Activated CD8-positive, alpha-beta memory T cell treated with anti-CD3 and anti-CD28 coated beads, Interleukin-2, amount 50 U/mL, for 1 hour (primary cell): Measurements from ENCODE around the gene EPS8.

Experiments
- DNase-seq: peaks from one replicate; pipeline ENCODE4 v3.0.0-alpha.2; 2020; ENCODE audit errors: extremely low read depth

Gene EPS8

DNA sequence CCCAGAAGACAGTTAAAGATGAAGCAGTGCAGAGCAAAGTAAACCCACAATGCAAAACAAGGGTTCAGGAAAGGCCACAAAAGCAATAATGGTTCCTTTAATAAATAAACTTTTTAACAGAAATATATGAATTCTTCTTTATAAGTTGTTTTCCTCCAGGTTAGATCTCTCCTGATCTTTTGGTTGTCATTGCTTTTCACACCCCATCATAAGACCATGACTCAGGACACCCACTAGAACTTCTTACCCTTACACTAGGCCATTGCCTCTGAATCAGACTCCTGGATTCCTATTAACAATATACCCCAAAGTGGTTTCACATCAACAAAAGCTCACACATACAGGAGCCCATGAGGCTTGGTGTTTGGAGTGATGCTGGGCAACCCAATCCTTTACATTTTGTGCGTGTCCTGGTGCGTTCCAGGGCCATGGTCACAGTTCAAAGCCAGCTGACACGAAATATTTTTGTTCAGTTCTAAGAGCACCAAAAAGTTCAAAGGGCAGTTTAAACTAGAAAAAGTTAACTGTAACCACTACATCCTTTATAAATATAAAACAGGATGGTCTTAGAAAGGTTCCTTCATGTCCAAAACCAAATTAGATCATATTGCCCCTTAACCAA, 187.0 kb downstream of the EPS8 start:
- no peak for DNase-seq

DNA sequence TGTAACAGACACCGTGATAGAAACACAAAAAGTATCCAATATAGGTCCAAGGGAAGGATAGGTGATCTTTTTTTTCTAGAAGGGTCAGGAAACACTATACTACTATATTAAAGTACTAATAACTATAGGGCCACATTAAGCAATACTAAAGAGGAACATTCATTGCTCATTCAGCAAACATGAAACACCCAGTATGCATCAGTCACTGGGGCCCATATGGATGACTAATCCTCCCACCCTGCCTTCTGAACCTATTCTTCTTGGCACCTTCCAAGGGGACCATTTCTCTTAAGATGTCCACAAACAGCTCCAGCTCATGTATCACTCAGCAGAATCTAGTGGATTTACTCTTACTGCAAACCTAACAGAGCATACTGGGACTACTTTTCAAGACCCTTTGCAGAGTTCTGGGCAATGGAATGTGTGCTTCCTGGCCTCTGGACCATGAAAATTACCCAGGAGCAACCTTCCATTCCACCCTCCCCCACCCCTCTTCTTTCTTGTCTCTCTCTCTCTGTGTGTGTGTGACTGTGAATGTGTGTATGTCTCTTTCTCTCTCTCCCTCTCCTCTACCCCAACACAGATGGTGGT, 187.9 kb downstream of the EPS8 start:
- DNase-seq: no peak

DNA sequence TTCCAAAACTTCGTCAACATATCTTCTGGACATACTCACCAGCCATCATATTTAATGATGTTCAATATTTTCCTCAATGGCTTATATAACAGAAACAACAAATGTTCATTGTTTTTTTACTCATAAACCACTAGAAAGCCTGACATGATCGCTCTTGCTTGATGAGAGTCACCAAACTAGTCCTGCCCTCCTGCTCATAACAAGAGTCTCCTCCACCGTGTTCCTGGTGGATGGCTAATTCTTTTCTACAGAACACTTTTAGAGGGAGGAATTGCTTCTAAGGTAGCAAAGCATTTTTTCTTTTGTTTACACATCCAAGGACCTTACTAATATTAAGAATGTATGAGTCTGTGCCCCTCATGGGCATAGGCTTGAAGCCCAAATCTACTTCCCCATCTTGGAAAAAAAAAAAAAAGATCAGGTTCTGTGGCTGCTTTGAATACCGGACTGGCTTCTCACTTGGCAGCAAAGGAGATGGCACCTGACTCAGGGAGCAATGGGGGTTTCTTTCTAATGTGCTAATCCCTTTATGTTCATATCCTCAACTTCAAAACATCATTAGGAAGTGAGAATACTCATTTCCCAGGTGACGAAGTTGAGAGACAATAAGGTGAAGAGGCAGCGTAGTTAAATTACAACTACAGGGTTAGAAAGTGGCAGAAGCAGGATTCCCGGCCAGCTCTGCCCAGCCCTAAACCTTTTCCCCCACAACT, 188.8 kb downstream of the EPS8 start:
- no peak for DNase-seq

DNA sequence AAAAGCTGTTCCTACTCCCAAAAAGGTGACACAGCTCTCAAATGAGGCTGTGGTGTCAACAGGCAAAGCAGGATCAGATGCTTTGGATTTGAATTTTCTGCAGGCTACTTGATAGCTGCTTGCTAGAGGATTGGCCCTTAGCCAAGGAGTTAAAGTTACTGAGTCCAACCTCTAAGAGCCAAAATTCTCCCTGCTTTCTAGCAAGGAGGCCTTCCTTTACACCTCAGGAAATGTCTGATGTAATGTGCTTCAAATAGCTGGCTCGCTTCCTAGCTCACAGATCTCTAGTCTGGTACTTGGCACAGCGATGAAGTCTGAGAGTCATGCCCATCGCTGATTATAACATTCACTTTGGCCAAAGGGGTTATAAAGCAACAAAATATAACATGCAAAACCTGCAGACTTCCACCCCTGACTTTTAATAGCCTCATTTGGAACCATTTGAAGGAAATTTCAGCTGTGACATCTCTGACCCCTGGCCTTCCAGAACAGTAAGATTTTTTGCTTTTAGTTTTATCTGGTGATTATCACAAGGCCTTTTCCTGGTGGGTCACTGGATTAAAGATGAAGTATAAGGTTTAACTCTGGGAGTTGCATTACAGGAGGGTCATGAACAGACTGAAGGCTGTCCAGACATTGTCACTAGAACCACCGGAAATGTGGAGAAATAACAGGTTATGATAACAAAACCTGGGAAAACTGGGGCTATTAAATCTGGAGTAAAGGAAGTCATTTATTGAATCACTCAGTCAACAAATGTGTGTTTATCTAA, 189.7 kb downstream of the EPS8 start:
- no peak for DNase-seq

DNA sequence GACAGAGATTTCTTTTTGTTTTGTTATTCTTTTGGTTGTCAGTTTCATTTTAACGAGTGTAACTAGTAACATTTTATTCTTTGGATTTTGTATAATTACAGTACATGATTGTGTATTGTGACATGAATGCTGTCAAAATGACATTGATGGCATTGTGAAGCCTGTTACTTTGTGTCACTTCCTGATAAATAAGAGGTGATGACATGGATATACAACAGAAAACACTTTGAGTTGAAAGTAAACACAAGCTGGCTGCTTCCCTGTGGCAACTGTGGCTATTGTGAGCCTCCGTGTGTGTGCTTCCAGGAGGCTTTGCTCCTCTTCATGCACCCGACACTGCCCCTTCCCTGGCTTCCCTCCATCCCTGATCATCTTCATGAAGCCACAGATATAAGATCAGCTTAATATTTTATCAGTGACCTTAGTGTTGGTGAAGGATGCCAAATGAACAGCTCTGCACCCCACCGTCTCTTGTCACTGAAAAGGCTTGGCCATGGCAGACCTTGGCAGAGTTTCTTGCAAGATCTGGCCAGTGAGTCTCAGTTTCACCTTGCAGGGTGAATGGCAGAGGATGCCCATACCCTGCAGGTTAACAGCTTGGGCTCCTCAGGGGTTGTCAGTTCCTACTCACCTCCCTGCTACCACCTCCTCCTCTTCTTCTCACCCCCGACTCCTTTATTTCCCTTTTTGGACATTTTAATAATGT, 191.9 kb downstream of the EPS8 start:
- DNase-seq: no peak

DNA sequence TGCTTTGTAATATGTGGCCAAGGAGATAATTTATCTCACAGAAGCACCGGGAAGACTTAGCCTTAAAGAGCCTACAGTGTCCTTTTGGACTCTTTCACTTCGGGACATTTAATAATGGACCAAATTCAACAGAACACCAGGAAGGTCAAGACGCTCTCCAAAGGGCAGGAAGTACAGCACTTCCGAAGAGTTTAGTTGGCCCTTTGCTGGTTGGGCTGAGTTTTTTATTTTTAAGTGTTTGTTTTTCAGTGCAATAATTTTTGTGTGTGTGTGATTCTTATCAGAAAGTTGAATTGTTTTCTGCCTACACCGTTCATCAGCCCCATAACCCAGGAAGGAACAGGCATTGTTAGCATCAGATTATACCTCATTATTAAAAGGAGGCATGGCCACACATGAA, 193.0 kb downstream of the EPS8 start:
- no peak for DNase-seq

DNA sequence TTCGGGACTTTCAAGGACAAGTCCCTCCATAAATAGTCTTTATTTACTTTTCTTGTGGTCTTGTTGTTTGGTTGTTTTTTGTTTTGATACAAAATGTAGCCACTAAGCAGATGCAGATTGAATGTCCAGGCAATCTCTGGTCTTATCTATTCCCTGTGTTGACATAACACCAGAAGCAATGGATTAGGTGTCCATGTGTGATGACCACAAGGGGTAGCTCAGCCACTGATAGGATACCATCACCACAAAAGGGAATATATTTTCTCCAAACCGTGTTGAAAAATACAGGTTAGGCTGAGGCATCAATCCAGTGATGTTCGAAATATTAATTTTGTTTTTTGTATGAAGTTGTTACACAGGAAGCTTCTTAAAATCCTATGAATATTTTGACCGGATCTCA, 196.3 kb downstream of the EPS8 start:
- DNase-seq: no peak

DNA sequence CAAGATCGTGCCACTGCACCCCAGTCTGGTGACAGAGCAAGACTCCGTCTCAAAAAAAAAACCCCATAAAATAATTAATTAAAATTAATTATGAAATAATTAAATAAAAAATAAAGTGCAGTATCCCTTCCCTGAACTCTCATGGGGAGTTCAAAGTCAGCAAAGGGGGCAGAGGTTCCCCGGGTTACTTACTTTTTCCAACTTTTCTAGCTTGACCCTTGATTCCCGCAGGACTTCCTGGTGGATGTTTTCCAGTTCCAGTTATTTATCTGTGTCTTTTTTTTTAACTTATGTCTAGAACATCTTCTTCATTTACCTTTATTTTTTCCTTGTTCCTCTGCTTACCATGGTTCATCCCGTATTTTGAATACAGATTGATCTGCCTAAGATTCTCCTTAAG, 197.4 kb downstream of the EPS8 start:
- DNase-seq: no peak

DNA sequence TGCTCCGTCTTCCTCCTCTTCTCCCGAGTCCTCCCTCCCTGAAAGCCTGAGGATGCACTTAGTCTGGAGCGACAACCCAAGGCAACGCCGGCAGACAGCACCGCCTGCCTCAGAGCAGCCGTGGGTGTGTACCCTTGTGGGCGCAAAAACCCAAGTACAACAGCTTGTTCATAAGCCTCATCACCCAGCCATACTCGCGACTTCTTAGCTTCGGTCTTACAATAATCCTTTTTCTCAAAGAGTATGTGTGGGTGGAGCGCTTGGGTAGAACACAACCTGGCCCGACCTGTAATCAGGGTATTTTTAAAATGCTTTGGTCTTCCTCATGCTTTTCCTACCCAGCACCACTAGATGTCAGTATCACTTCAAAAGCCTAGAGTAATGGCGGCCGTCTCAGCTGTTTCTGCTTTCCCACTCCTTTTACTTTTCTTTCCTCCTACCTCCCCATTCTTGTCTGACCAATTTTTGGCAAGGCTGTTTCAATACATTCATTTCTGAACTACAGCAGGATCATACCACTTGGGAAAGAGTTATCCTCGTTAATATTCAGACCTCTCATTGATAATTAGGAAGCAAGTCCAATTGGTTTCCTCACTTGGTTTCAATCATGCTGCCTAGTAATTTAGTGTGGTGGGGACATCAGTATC, 198.9 kb downstream of the EPS8 start:
- DNase-seq: no peak

DNA sequence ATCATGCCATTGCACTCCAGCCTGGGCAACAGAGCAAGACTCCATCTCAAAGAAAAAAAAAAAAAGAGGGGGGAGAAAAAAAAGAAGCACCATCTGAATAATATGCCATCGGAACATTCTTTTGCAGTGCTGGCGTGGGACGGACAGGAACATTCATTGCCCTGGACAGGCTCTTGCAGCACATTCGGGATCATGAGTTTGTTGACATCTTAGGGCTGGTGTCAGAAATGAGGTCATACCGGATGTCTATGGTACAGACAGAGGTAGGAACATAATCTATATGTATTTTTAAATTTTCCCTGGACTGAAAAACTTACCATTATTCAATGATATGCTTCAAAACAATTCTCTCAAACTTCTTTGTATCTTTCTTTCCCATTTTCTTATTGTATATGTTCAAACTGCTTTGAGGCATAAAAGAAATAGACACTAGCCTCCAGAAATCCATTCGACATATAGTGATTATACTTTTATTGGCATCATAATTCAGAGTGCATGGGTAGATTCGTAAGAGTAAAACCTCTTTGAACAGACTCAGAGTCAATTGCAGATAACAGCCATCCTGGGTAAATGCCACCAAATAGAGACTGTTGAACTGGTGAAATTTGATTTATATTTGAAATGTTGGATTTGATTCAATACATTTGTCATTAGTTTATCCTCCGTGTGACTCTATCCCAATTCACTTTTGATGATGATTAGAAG, 199.7 kb downstream of the EPS8 start:
- DNase-seq: no peak

DNA sequence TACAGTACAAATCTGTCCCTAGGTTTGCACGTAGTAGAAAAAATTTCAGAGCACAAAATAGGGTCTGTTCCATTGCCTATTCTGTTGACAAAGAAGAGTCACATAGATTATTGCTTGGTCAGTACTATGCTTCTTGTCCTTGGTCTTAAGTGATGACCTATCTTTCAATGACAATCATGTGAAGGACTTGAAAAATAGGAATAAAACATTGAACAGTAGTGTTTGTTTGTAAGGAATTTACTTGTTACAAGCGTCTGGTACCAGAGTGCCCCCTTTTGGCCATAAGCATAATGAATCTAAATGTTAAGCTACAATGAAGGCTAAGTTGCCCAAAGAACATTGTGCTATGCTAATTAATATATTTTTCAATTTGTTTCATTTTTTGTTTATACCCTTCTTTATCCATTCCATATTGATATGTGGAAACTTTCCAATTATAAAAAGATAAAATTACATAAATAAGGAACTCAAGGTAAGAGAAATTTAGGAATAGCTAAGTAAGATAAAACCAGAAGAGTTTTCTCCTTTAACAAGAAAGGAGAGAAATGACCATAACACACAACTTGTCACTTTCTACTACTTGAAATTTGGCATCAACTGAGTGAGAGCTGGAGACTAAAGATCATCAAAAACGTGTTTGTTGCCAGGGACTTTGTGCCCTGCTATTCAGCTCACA, 204.7 kb downstream of the EPS8 start:
- DNase-seq: no peak

DNA sequence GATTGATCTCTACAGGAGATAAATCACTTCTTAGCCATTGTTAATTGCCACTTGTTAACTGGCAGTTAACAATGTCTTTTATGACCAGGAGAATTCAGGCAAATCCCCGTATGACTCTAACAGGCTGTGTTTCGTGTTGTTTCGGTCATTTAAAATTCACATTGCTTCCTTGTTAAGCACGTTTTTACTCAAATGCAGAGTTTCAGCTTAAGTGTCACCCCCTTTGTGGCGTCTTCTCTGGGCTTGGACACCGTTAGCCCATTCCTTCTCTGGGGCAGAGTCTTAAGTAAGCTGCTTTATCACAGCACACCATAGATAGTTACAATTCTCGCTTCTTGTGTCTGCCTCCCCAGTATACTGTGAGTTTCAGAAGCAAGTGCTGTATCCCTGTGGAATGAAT, 205.4 kb downstream of the EPS8 start:
- no peak for DNase-seq

DNA sequence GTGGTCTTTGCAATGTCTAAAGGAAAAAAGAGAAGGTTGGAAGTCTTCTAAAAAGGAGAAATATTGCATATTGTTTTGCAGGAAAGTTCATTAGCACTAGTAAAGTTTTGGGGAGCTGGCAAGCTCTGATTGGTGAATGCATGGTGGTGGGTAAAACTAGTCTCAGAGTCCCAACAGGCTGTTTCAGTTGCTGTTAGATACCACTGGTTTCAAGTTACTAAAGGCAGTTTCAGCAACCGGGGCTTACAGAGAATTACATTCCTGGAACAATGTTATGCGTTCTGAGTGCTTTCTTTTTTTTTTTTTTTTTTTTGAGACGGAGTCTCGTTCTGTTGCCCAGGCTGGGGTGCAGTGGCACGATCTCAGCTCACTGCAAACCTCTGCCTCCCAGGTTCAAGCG, 208.2 kb downstream of the EPS8 start:
- no peak for DNase-seq

DNA sequence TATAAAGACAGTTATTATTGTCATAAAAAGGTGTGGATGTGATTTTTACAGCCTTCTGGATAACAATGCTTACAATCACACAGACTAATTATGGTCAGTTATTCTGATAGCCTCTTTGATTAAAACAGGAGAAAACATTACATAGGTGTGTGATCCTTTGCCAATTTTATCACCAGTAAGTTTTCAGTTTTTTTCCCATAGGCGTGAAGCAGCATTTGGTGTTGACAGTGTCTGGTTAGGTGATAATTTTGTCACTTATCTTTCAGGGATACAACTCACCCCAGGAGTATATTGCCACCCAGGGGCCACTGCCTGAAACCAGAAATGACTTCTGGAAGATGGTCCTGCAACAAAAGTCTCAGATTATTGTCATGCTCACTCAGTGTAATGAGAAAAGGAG, 208.8 kb downstream of the EPS8 start:
- DNase-seq: no peak

DNA sequence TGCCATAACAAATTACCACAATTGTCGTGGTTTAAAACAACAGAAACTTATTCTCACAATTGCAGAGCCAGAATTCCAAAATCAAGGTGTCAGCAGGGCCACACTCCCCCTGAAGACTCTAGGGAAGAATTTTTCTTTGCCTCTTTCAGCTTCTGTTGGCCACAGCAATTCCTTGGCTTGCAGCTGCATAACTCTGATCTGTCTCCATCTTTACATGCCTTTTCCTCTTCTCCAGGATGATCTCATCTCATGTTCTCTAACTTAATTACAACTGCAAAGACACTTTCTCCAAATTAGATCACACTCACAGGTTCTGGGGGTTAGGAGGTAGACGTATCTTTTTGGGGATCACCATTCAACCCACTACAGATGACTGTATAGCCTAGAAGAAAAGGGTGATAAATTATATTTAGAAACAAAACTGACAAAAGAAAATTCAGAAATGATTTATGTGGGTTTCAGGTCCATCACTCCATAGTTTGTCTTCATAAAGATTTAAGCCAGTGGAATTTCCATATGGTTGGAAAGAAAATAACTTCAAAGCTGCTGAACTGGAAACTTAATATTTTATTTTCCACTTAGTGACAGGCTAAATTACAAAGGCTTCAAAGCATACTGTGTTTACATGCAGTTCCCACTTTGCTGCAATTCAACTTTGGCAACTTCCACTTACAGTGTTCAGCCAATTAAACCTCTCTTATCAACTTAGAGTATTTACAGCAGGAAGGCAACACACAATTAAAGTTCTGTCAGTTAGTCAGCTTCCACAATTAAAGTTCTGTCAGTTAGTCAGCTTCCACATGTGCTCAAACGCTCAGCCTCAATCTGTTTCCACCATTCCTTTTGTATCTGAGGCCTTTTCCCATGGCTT, 213.3 kb downstream of the EPS8 start:
- no peak for DNase-seq

DNA sequence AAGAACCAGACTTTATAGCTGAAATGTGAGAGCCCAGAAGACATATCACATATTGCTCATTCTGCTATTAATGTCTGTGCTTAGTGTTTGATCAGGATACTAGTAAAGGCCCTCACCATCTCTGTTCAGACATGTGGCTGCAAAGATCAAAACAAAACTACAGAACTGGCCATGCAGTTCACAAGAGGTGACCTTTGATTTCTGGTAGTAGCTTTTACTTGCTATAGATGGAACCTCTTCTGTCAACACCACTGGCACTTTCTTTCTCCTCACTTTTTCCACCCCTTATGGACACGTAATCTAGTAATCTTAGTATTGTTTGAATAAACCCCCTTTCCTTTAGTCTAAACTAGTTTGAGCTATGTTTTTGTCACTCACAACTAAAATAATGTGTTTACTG, 214.8 kb downstream of the EPS8 start:
- DNase-seq: no peak
